HG02884 (cell line): ENCODE data around the gene MNX1.

Experiments
- ATAC-seq: cut with Tn5 transposase; IDR thresholded peaks from one replicate; pipeline ENCODE4 v1.9.1; 2021; ENCODE audit warnings: mild to moderate bottlenecking, moderate library complexity; ENCODE audit not compliant: unreplicated experiment

Gene MNX1

DNA sequence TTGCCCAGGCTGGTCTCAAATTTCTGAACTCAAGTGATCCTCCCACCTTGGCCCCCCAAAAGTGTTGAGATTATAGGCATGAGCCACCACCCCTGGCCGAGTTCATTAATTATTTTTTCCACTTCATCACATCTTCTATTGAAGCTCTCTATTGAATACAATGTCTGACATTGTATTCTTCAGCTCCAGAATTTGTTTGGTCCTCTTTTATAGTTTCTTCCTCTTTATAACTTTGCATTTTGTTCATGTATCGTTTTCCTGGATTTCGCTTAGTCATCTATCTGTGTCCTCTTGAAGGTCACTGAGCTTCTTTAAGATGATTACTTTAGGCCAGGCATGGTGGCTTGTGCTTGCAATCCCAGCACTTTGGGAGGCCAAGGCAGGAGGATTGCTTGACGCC, 30.8 kb downstream of the MNX1 start:
- ATAC-seq, result no peak

DNA sequence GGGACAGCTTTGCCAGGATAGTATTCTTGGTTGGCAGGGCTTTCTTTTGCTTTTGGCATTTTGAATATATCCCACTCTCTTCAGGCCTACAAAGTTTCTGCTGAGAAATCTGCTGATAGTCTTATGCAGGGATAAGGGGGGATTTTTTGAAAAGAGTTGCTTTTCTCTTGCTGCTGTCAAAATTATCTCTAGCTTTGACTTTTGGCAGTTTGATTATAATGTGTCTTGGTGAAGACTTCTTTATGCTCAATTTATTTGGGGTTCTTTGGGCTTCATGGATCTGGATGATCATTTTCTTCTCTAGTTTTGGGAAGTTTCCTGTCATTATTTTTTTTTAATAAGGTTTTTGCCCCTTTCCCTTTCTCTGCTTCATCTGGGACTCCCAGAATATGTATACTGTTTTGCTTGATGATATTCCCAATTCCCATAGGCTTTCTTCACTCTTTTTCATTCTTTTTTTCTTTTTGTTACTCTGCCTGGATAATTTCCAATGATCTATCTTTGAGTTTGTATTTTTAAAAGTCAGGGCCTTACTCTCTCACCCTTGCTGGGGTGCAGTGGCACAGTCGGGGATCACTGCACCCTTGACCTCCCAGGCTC, 31.4 kb downstream of the MNX1 start:
- ATAC-seq, result no peak

- no peak for ATAC-seq
Measured at GRCh38 chr7:156975620-156976019, 34.8 kb downstream of the MNX1 start.

GRCh38 chr7:156969972-156970420, 40.5 kb downstream of the MNX1 start:
- no peak for ATAC-seq

DNA sequence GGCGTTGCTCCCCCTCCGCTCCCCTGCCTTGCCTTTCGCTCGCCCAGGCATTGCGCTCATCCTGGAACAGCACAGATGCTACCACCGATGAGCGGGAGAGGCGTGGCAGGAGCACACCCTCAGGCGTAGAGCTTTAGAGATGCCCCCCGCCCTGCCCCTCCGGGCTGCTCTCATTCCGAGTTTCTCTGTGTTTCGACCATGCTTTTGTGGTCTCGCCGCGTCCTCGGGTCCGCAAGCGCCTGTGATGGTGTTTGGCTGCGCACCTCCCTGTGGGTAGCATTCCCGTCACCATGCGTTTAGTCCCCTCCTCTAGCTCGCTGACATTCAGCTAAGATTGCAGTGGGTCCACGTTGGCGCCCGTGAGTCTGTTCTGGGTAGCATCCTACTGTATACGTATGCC, 42.3 kb downstream of the MNX1 start:
- ATAC-seq, result no peak

GRCh38 chr7:156966387-156966786, 44.1 kb downstream of the MNX1 start:
- no peak for ATAC-seq

DNA sequence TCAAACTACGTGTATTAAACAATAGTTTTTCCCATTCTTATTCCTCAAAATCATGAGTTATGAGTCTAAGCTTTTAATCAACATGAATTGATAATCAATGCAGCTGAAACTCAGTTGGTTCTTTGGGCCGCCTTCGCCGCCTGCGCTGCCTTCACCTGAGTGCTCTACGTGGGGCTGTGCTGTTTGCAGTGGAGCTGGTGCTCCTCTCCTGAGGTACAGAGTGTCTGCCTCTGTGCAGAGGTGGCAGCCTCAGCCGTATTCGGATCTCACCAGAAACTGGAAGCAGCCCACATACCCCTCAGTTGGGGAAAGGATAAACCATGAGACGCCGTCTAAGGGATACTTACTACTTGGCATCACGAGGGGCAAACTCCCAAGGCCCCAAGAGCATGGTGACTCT, 45.5 kb downstream of the MNX1 start:
- no peak for ATAC-seq

DNA sequence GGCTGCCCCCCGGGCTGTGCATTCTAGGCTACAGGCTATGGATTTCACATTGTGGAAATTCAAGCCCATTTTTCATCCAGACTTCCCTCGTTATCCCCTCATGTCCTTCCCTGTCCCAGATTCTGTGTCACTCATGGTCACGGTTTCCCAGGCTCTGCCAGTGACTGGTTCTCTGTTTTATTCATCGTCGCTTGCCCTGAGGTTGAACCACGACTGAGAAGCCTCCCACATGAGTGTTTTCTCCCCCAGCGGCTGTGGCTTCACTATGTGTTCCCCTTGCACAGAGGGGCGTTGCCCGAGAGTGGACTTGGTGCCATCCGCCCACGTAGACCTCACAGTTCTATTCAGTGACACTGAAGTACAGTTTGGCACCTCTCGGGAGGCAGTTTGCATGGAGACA, 47.0 kb downstream of the MNX1 start:
- ATAC-seq, result no peak

- ATAC-seq, result no peak
Measured at GRCh38 chr7:156962897-156963296, 47.6 kb downstream of the MNX1 start.

- ATAC-seq, result no peak
Measured at GRCh38 chr7:156962145-156962544, 48.3 kb downstream of the MNX1 start.

- no peak for ATAC-seq
Measured at GRCh38 chr7:156956727-156957126, 53.7 kb downstream of the MNX1 start.

DNA sequence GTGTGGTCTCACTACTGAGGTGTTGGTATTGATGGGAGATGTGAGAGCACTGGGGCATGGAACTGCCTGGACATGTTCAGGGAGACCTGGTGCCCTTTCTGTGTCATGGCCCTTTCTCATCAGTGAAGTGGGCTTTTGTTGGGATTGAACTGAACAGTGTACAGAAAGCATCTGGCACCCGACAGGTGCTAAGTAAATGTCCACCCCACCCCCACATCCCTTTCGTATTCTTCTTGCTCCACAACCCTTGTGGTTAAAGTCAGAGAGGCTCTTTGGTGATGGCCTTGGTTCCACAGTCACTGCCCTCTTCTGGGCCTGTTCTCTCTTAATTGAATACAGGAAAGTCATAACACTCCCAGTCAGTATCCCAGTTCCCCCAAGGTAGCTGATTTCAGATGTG, 55.5 kb downstream of the MNX1 start:
- ATAC-seq, result no peak
